ENCODE data around the gene MYH7B.

DNA sequence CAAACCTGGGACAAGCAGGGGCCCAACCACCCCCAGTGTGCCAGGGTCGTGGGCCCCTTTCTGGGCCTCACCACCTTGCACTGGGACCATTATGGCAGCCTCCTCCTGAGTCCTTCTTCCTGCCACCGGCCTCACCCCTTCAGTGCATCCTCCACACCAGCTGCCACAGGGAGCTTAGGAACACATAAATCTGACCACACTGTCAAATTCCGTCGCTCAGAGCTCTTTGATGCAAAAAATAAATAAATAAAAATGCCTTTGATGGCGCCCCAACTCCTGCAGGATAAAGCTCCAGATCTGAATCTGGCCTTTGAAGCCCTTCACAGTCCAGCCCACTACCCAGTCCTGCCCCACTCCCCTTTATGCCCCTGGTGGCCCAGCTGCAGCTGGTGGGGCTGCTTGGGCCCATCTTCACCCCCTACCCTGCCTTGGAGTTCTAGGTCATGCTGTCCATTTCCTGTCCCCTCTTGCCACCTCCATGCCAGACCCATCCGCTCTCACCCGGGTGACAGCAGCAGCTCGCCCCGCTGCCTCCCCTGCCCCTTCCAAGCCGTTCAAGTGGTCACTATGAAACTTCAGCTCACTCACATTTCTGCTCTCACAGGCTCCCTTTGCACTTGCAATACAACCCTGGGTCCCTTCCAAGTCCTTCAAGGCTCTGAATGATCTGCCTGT lies 16.0 kb downstream of the MYH7B start:
- TF ChIP-seq, protein P1, sequence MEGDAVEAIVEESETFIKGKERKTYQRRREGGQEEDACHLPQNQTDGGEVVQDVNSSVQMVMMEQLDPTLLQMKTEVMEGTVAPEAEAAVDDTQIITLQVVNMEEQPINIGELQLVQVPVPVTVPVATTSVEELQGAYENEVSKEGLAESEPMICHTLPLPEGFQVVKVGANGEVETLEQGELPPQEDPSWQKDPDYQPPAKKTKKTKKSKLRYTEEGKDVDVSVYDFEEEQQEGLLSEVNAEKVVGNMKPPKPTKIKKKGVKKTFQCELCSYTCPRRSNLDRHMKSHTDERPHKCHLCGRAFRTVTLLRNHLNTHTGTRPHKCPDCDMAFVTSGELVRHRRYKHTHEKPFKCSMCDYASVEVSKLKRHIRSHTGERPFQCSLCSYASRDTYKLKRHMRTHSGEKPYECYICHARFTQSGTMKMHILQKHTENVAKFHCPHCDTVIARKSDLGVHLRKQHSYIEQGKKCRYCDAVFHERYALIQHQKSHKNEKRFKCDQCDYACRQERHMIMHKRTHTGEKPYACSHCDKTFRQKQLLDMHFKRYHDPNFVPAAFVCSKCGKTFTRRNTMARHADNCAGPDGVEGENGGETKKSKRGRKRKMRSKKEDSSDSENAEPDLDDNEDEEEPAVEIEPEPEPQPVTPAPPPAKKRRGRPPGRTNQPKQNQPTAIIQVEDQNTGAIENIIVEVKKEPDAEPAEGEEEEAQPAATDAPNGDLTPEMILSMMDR (conservative IDR thresholded peaks at IDR 0.05; ENCODE audit: low read length): no peak
- TF ChIP-seq EZH2phosphoT487 (IDR thresholded peaks at IDR 0.05; ENCODE audit: borderline replicate concordance, low read depth, low read length): no peak
